HEK293T (cell line): ENCODE results near the gene NHS.

Experiments
- CTCF ChIA-PET: fragments of 350-600 bp; formaldehyde crosslinking; extraction: SDS; loops from one replicate; lab custom pipeline; 2021; ENCODE audit warnings: antibody characterized with exemption, inconsistent platforms; lab: Yijun Ruan, JAX
- POLR2A ChIA-PET: fragments of 350-600 bp; formaldehyde crosslinking; extraction: SDS; loops from one replicate; lab custom pipeline; 2020; ENCODE audit warnings: antibody characterized with exemption, inconsistent platforms; lab: Yijun Ruan, JAX
- DNase-seq: peaks from one replicate; pipeline ENCODE4 v3.0.0; 2012; ENCODE audit warnings: mixed read lengths; ENCODE audit errors: extremely low spot score
- ARNT ChIP-seq: fragments of 450-650 bp; IDR thresholded peaks from 2 replicates; pipeline ENCODE4 v1.6.1; 2017; ENCODE audit warnings: mild to moderate bottlenecking
- BHLHE40 ChIP-seq: fragments of 450-650 bp; IDR thresholded peaks from 2 replicates; pipeline ENCODE4 v1.6.1; 2016; ENCODE audit warnings: mild to moderate bottlenecking, moderate library complexity, borderline replicate concordance
- CTBP1 ChIP-seq: fragments of 450-650 bp; IDR thresholded peaks from 2 replicates; pipeline ENCODE4 v1.6.1; 2016; ENCODE audit warnings: borderline replicate concordance
- ELF4 ChIP-seq: fragments of 450-650 bp; IDR thresholded peaks from 2 replicates; pipeline ENCODE4 v1.6.1; 2017; ENCODE audit warnings: antibody characterized with exemption
- FOXA1 ChIP-seq: fragments of 450-650 bp; IDR thresholded peaks from 2 replicates; pipeline ENCODE4 v1.6.1; 2016; ENCODE audit warnings: mild to moderate bottlenecking
- FOXK2 ChIP-seq: fragments of 450-650 bp; IDR thresholded peaks from 2 replicates; pipeline ENCODE4 v1.6.1; 2016; ENCODE audit warnings: mild to moderate bottlenecking
- FOXM1 ChIP-seq: fragments of 450-650 bp; IDR thresholded peaks from 2 replicates; pipeline ENCODE4 v1.6.1; 2017; ENCODE audit warnings: mild to moderate bottlenecking, borderline replicate concordance
- HDGF ChIP-seq: fragments of 450-650 bp; IDR thresholded peaks from 2 replicates; pipeline ENCODE4 v1.6.1; 2017; ENCODE audit warnings: antibody characterized with exemption, borderline replicate concordance
- L3MBTL2 ChIP-seq: fragments of 450-650 bp; conservative IDR thresholded peaks from 2 replicates; pipeline ENCODE4 v1.6.1; 2016; ENCODE audit warnings: mild to moderate bottlenecking
- LEF1 ChIP-seq: fragments of 450-650 bp; IDR thresholded peaks from 2 replicates; pipeline ENCODE4 v1.6.1; 2017; ENCODE audit warnings: mild to moderate bottlenecking, borderline replicate concordance
- NFRKB ChIP-seq: fragments of 450-650 bp; IDR thresholded peaks from 2 replicates; pipeline ENCODE4 v1.6.1; 2016; ENCODE audit warnings: mild to moderate bottlenecking, moderate library complexity
- PKNOX1 ChIP-seq: fragments of 450-650 bp; IDR thresholded peaks from 2 replicates; pipeline ENCODE4 v1.6.1; 2016
- SP1 ChIP-seq: fragments of 450-650 bp; IDR thresholded peaks from 2 replicates; pipeline ENCODE4 v1.6.1; 2017
- SUZ12 ChIP-seq: fragments of 450-650 bp; IDR thresholded peaks from 2 replicates; pipeline ENCODE4 v1.6.1; 2016; ENCODE audit warnings: mild to moderate bottlenecking
- TARDBP ChIP-seq: fragments of 450-650 bp; IDR thresholded peaks from 2 replicates; pipeline ENCODE4 v1.6.1; 2016
- ZNF384 ChIP-seq: fragments of 450-650 bp; IDR thresholded peaks from 2 replicates; pipeline ENCODE4 v1.6.1; 2016

Gene NHS

GRCh38 chrX:17616936-17617335 lies 241.9 kb downstream of the NHS start:
- ChIA-PET POLR2A (no interaction called here), CTCF (no interaction called here)
- TF ChIP-seq NFRKB, result no peak
- no peak for TF ChIP-seq ELF4
- TF ChIP-seq BHLHE40, result no peak
- TF ChIP-seq SUZ12, result no peak
- TF ChIP-seq LEF1, result no peak
- TF ChIP-seq ZNF384, result no peak
- TF ChIP-seq FOXK2, result no peak
- TF ChIP-seq ARNT, result no peak
- no peak for TF ChIP-seq SP1
- DNase-seq, result no peak

GRCh38 chrX:17617806-17618205 lies 242.8 kb downstream of the NHS start:
- TF ChIP-seq FOXA1 (no peak), ELF4 (no peak), FOXK2 (no peak), ARNT (no peak), SP1 (no peak), HDGF (no peak), BHLHE40 (no peak), SUZ12 (no peak), LEF1 (no peak), L3MBTL2 (no peak), ZNF384 (no peak), NFRKB (no peak), CTBP1 (no peak), PKNOX1 (no peak), TARDBP (no peak), FOXM1 (no peak)
- ChIA-PET CTCF (no interaction called here), POLR2A (no interaction called here)
- DNase-seq, result no peak

GRCh38 chrX:17621566-17622270 lies 246.7 kb downstream of the NHS start:
- POLR2A ChIA-PET, result no interaction called here
- TF ChIP-seq L3MBTL2, result no peak
- TF ChIP-seq PKNOX1, result no peak
- DNase-seq, result no peak
- CTCF ChIA-PET, result no interaction called here

GRCh38 chrX:17622331-17622730 lies 247.3 kb downstream of the NHS start:
- no peak for DNase-seq
- POLR2A ChIA-PET, result no interaction called here
- CTCF ChIA-PET, result no interaction called here
- TF ChIP-seq ZNF384, result no peak
- no peak for TF ChIP-seq FOXM1
- no peak for TF ChIP-seq LEF1
- TF ChIP-seq ELF4, result no peak
- no peak for TF ChIP-seq ARNT
- no peak for TF ChIP-seq L3MBTL2
- TF ChIP-seq FOXA1, result no peak
- TF ChIP-seq BHLHE40, result no peak

GRCh38 chrX:17623750-17624149 lies 248.8 kb downstream of the NHS start:
- TF ChIP-seq FOXM1, result no peak
- no peak for TF ChIP-seq ELF4
- no peak for TF ChIP-seq TARDBP
- no peak for TF ChIP-seq ARNT
- no peak for TF ChIP-seq FOXK2
- no peak for TF ChIP-seq BHLHE40
- no peak for TF ChIP-seq SUZ12
- TF ChIP-seq SP1, result no peak
- ChIA-PET CTCF (interaction anchor here (1.1 kb wide), 1 partner anchor 10 kb away, joined by 3 read pairs; no protein-coding TSS in a partner anchor), POLR2A (no interaction called here)
- DNase-seq, result no peak

- POLR2A ChIA-PET, result no interaction called here
- CTCF ChIA-PET, result no interaction called here
- DNase-seq, result no peak
- TF ChIP-seq FOXM1, result no peak
- no peak for TF ChIP-seq SUZ12
- no peak for TF ChIP-seq FOXK2
- no peak for TF ChIP-seq NFRKB
- no peak for TF ChIP-seq ELF4
- TF ChIP-seq CTBP1, result no peak
- TF ChIP-seq FOXA1, result no peak
- no peak for TF ChIP-seq TARDBP
- TF ChIP-seq ARNT, result no peak
- TF ChIP-seq SP1, result no peak
- TF ChIP-seq ZNF384, result no peak
- TF ChIP-seq BHLHE40, result no peak
Observed at GRCh38 chrX:17627026-17627425, 252.0 kb downstream of the NHS start.

GRCh38 chrX:17628976-17629375 lies 254.0 kb downstream of the NHS start:
- DNase-seq, result no peak
- POLR2A ChIA-PET, result no interaction called here
- TF ChIP-seq FOXA1 (no peak), FOXK2 (no peak), ZNF384 (no peak), ELF4 (no peak), CTBP1 (no peak), SP1 (no peak), TARDBP (no peak), PKNOX1 (no peak)
- CTCF ChIA-PET, result no interaction called here
